HepG2 (cell line): ENCODE measurements around the gene RPUSD4. TPM values are rescaled to one million over a fixed set of nuclear protein-coding genes. Genes with fewer than 3 reads are reported as not detected.

Experiments
- CENPT ChIP-seq: sonication (generic); formaldehyde crosslinking; IDR thresholded peaks from 2 replicates; pipeline ENCODE4 v1.8.0; 2022; ENCODE audit warnings: low read depth, mild to moderate bottlenecking, moderate library complexity, missing genetic modification reagents
- DPF2 ChIP-seq: sonication (generic); formaldehyde crosslinking; IDR thresholded peaks from 2 replicates; pipeline ENCODE4 v1.4.0; 2020; ENCODE audit warnings: mild to moderate bottlenecking, low read depth, missing genetic modification reagents, borderline replicate concordance
- GATAD2A ChIP-seq: IDR thresholded peaks from 2 replicates; pipeline ENCODE4 v1.6.1; 2016
- HOMEZ ChIP-seq: IDR thresholded peaks from 2 replicates; pipeline ENCODE4 v1.6.1; 2016; ENCODE audit warnings: low read depth
- MXI1 ChIP-seq: IDR thresholded peaks from 3 replicates; pipeline ENCODE4 v1.6.1; 2012; ENCODE audit warnings: low read depth, low read length, inconsistent platforms, borderline replicate concordance
- NCOR1 ChIP-seq: fragments of 200-600 bp; sonication (generic); IDR thresholded peaks from 2 replicates; pipeline ENCODE4 v1.7.0; 2017; ENCODE audit warnings: antibody characterized with exemption, low read length, borderline replicate concordance
- RAD51 ChIP-seq: fragments of 450-650 bp; IDR thresholded peaks from 2 replicates; pipeline ENCODE4 v1.6.1; 2016; ENCODE audit warnings: borderline replicate concordance
- RCOR2 ChIP-seq: IDR thresholded peaks from 2 replicates; pipeline ENCODE4 v1.6.1; 2016; ENCODE audit warnings: missing biosample characterization, missing genetic modification reagents
- RXRB ChIP-seq: IDR thresholded peaks from 2 replicates; pipeline ENCODE4 v1.6.1; 2016; ENCODE audit warnings: borderline replicate concordance, missing genetic modification reagents, missing compliant biosample characterization
- SP4 ChIP-seq: sonication (generic); formaldehyde crosslinking; IDR thresholded peaks from 2 replicates; pipeline ENCODE4 v1.8.1; 2023; ENCODE audit warnings: mild to moderate bottlenecking, missing genetic modification reagents
- SRSF1 ChIP-seq: fragments of 200-400 bp; formaldehyde crosslinking; optimal IDR thresholded peaks from 2 replicates; pipeline ENCODE3; 2017; ENCODE audit warnings: mild to moderate bottlenecking, low read depth, low read length, moderate library complexity
- TBP ChIP-seq: sonication (generic); formaldehyde crosslinking; IDR thresholded peaks from 2 replicates; pipeline ENCODE4 v1.5.0; 2020; ENCODE audit warnings: missing genetic modification reagents
- USF2 ChIP-seq, 2 experiments: sonication (generic) in 1 of 2; formaldehyde crosslinking in 1 of 2; IDR thresholded peaks; 2 replicates each; pipeline versions ENCODE4 v1.5.1 to v1.6.1; 2011 to 2020; ENCODE audit warnings: borderline replicate concordance in 1 of 2, low read depth in 1 of 2, low read length in 1 of 2, mild to moderate bottlenecking in 1 of 2, missing genetic modification reagents in 1 of 2, moderate library complexity in 1 of 2
- WIZ ChIP-seq: sonication (generic); formaldehyde crosslinking; IDR thresholded peaks from 2 replicates; pipeline ENCODE4 v1.5.1; 2020; ENCODE audit warnings: mild to moderate bottlenecking, missing genetic modification reagents
- ZNF264 ChIP-seq: sonication (generic); formaldehyde crosslinking; IDR thresholded peaks from 2 replicates; pipeline ENCODE4 v1.4.0; 2020; ENCODE audit warnings: missing genetic modification reagents
- ZNF274 ChIP-seq: sonication (generic); formaldehyde crosslinking; IDR thresholded peaks from 2 replicates; pipeline ENCODE4 v1.5.1; 2020; ENCODE audit warnings: mild to moderate bottlenecking, missing genetic modification reagents
- ZNF292 ChIP-seq: sonication (generic); formaldehyde crosslinking; IDR thresholded peaks from 2 replicates; pipeline ENCODE4 v1.8.1; 2022; ENCODE audit warnings: mild to moderate bottlenecking, low read depth, missing genetic modification reagents, borderline replicate concordance
- ZNF34 ChIP-seq: sonication (generic); formaldehyde crosslinking; IDR thresholded peaks from 2 replicates; pipeline ENCODE4 v1.4.0; 2020; ENCODE audit warnings: mild to moderate bottlenecking, missing genetic modification reagents, borderline replicate concordance
- ZNF530 ChIP-seq: sonication (generic); formaldehyde crosslinking; IDR thresholded peaks from 2 replicates; pipeline ENCODE4 v1.5.0; 2020; ENCODE audit warnings: low read depth, mild to moderate bottlenecking, missing genetic modification reagents
- ZNF746 ChIP-seq: sonication (generic); formaldehyde crosslinking; IDR thresholded peaks from 2 replicates; pipeline ENCODE4 v1.8.0; 2022; ENCODE audit warnings: mild to moderate bottlenecking, missing genetic modification reagents
- polyA plus RNA-seq, 8 experiments: library from polyadenylated mRNA; depleted of rRNA in 3 of 8; stranded (reverse) in 7 of 8; unstranded in 1 of 8; fragments of >200 nt; fragmentation: Illumina TruSeq in 4 of 8; extraction: Trizol in 4 of 8; gene quantifications; 2 replicates each; pipeline versions ENCODE4 v1.2.1 to v1.2.3, GENCODE V29; 2011 to 2016; ENCODE audit warnings: low read depth in 4 of 8, missing spikeins in 1 of 8, mixed read lengths in 1 of 8; ENCODE audit not compliant: insufficient read depth in 1 of 8
- total RNA-seq, 5 experiments: library from RNA; depleted of rRNA; stranded (reverse); fragments of >200 nt; fragmentation: Illumina TruSeq; extraction: Trizol; gene quantifications; 2 replicates each; pipeline ENCODE4 v1.2.3, GENCODE V29; 2016; ENCODE audit warnings: low read depth in 1 of 5
- TF ChIP-seq, protein P1 (sequence below): sonication (generic); formaldehyde crosslinking; IDR thresholded peaks from 2 replicates; pipeline ENCODE4 v1.9.0; 2021; ENCODE audit warnings: missing genetic modification reagents, borderline replicate concordance
- TF ChIP-seq, protein P2 (sequence below): sonication (generic); formaldehyde crosslinking; IDR thresholded peaks from 2 replicates; pipeline ENCODE4 v1.5.0; 2020; ENCODE audit warnings: missing genetic modification reagents, mild to moderate bottlenecking, borderline replicate concordance
- TF ChIP-seq, protein P3 (sequence below): sonication (generic); formaldehyde crosslinking; IDR thresholded peaks from 2 replicates; pipeline ENCODE4 v1.8.1; 2023; ENCODE audit warnings: mild to moderate bottlenecking, missing genetic modification reagents

The RPUSD4 gene
- total and polyA plus RNA-seq, 2 of the 13 experiments (the other 11 are each of a cell fraction or from before 2014, with no cell fraction given) = 45.0 to 52.9 TPM

GRCh38 chr11:126158054-126158791, 53.2 kb downstream of the RPUSD4 start (continued):
- TF ChIP-seq, protein P1, sequence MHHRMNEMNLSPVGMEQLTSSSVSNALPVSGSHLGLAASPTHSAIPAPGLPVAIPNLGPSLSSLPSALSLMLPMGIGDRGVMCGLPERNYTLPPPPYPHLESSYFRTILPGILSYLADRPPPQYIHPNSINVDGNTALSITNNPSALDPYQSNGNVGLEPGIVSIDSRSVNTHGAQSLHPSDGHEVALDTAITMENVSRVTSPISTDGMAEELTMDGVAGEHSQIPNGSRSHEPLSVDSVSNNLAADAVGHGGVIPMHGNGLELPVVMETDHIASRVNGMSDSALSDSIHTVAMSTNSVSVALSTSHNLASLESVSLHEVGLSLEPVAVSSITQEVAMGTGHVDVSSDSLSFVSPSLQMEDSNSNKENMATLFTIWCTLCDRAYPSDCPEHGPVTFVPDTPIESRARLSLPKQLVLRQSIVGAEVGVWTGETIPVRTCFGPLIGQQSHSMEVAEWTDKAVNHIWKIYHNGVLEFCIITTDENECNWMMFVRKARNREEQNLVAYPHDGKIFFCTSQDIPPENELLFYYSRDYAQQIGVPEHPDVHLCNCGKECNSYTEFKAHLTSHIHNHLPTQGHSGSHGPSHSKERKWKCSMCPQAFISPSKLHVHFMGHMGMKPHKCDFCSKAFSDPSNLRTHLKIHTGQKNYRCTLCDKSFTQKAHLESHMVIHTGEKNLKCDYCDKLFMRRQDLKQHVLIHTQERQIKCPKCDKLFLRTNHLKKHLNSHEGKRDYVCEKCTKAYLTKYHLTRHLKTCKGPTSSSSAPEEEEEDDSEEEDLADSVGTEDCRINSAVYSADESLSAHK (CRISPR knock-in tag) = no peak
- TF ChIP-seq WIZ (CRISPR knock-in tag) (no peak), GATAD2A (peak; percentile 76), ZNF274 (CRISPR knock-in tag) (no peak), ZNF264 (CRISPR knock-in tag) (no peak), RXRB (CRISPR knock-in tag) (peak; percentile 87), CENPT (CRISPR knock-in tag) (no peak), RAD51 (no peak), SRSF1 (no peak), ZNF746 (CRISPR knock-in tag) (no peak), ZNF530 (CRISPR knock-in tag) (no peak), ZNF34 (CRISPR knock-in tag) (no peak), NCOR1 (peak; percentile 80; the same call in 1 of the 2 replicates), HOMEZ (CRISPR knock-in tag) (no peak), TBP (CRISPR knock-in tag) (no peak), MXI1 (no peak), SP4 (peak; percentile 33; the same call in 1 of the 2 replicates), RCOR2 (CRISPR knock-in tag) (peak; percentile 50; the same call in 1 of the 2 replicates), USF2 (IDR thresholded peaks at IDR 0.05; ENCODE audit: low read depth, low read length) (no peak), USF2 (CRISPR knock-in tag; IDR thresholded peaks at IDR 0.05; ENCODE audit: borderline replicate concordance) (no peak), ZNF292 (CRISPR knock-in tag) (peak; percentile 63; the same call in 1 of the 2 replicates), DPF2 (CRISPR knock-in tag) (no peak)
- TF ChIP-seq, protein P2, sequence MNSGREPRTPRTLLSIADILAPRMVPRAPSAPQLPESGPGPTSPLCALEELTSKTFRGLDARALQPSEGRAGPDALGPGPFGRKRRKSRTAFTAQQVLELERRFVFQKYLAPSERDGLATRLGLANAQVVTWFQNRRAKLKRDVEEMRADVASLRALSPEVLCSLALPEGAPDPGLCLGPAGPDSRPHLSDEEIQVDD = no peak
- TF ChIP-seq, protein P3, sequence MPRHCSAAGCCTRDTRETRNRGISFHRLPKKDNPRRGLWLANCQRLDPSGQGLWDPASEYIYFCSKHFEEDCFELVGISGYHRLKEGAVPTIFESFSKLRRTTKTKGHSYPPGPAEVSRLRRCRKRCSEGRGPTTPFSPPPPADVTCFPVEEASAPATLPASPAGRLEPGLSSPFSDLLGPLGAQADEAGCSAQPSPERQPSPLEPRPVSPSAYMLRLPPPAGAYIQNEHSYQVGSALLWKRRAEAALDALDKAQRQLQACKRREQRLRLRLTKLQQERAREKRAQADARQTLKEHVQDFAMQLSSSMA (CRISPR knock-in tag) = peak; percentile 36; the same call in 1 of the 2 replicates
